ENCODE results near the gene KIF5A. TPM values are rescaled to one million over a fixed set of nuclear protein-coding genes. Genes with fewer than 3 reads are reported as not detected.

KIF5A gene
- total RNA-seq, 4 donors from 2014 or later = 2.1 to 3.2 (median 2.4) TPM

GRCh38 chr12:57613427-57614109, 63.7 kb downstream of the KIF5A start:
- Histone ChIP-seq H3K4me1 (peaks cover 50 to 82% (median 79%) of the 10 kb centered on the region in 4 donors), H3K36me3 (peaks cover 11 to 55% (median 26%) of the 10 kb centered on the region in 4 donors), H3K4me3 (peak overlapping the region in 3 of 4 donors; percentile 9 to 93 (median 92)), H3K9me3 (no peaks in the 10 kb centered on the region), H3K27ac (replicated peaks in 1 of 4) (peak overlapping the region; percentile 95 to 99 (median 96)), H3K27me3 (peaks cover 0 to 17% (median 0%) of the 10 kb centered on the region in 4 donors)
- no peak for DNase-seq (ENCODE audit: extremely low spot score)
- no peak for TF ChIP-seq CTCF (IDR thresholded peaks at IDR 0.05)
- no peak for TF ChIP-seq POLR2AphosphoS5 (IDR thresholded peaks at IDR 0.05)
- TF ChIP-seq POLR2A (IDR thresholded peaks at IDR 0.05; ENCODE audit: low read depth) = no peak
- no peak for TF ChIP-seq EP300 (IDR thresholded peaks at IDR 0.05)
- intact Hi-C loops (cut with DNase I) = no loop called here
- 80% methylated on average over 9 of the region's 10 CpGs for WGBS

GRCh38 chr12:57614178-57614947, 64.5 kb downstream of the KIF5A start:
- 50% methylated on average over 8 of the region's 14 CpGs for WGBS
- Histone ChIP-seq H3K36me3 (peaks cover 9 to 47% (median 24%) of the 10 kb centered on the region in 4 donors), H3K4me1 (peaks cover 49 to 75% (median 72%) of the 10 kb centered on the region in 4 donors), H3K4me3 (peak overlapping the region in 2 of 4 donors; percentile 9 to 28), H3K9me3 (no peaks in the 10 kb centered on the region), H3K27ac (replicated peaks in 1 of 4) (peak overlapping the region; percentile 95 to 99 (median 96)), H3K27me3 (peaks cover 0 to 17% (median 0%) of the 10 kb centered on the region in 4 donors)
- DNase-seq (ENCODE audit: extremely low spot score) = no peak
- intact Hi-C loops (cut with DNase I) = no loop called here
- TF ChIP-seq EP300 (IDR thresholded peaks at IDR 0.05) (no peak), POLR2A (IDR thresholded peaks at IDR 0.05; ENCODE audit: low read depth) (no peak), POLR2AphosphoS5 (IDR thresholded peaks at IDR 0.05) (no peak), CTCF (IDR thresholded peaks at IDR 0.05) (no peak)

DNA sequence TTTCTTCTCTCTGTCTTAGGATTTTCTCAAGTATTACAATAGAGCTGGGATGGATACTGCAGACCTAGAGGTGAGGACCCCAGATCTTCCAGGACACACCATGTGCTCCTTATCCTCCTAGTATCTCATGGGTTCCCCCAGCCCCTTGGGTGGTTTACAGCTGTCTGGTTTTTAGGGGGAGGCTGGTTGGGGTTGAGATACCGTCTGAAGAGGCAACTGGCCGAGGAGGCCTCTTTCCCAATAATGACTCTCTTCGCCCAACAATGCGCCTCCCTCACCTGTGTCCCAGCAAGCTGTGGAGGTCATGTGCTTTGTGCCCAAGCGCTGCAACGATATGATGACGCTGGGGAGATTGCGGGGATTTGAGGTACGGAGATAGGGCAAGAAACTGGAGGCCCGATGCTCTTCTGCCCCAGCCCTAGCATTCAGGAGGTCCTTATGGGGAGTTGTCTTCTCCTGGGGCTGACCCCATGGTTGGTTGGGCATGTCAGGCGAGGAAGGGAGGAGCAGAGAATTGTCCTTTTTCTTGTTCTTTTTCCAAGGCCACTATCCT, 65.2 kb downstream of the KIF5A start:
- Histone ChIP-seq H3K27me3 (peaks cover 0 to 21% (median 0%) of the 10 kb centered on the region in 4 donors), H3K27ac (replicated peaks in 1 of 4) (peak overlapping the region in 3 of 4 donors; percentile 95 to 99 (median 95)), H3K36me3 (peaks cover 9 to 47% (median 24%) of the 10 kb centered on the region in 4 donors), H3K9me3 (no peaks in the 10 kb centered on the region), H3K4me1 (peaks cover 42 to 75% (median 68%) of the 10 kb centered on the region in 4 donors), H3K4me3 (no peak overlapping the region)
- intact Hi-C loops (cut with DNase I) = no loop called here
- DNase-seq (ENCODE audit: extremely low spot score) = no peak
- WGBS = 75% methylated on average over 11 of the region's 11 CpGs
- TF ChIP-seq EP300 (IDR thresholded peaks at IDR 0.05) (no peak), POLR2A (IDR thresholded peaks at IDR 0.05; ENCODE audit: low read depth) (no peak), POLR2AphosphoS5 (IDR thresholded peaks at IDR 0.05) (no peak), CTCF (IDR thresholded peaks at IDR 0.05) (no peak)

DNA sequence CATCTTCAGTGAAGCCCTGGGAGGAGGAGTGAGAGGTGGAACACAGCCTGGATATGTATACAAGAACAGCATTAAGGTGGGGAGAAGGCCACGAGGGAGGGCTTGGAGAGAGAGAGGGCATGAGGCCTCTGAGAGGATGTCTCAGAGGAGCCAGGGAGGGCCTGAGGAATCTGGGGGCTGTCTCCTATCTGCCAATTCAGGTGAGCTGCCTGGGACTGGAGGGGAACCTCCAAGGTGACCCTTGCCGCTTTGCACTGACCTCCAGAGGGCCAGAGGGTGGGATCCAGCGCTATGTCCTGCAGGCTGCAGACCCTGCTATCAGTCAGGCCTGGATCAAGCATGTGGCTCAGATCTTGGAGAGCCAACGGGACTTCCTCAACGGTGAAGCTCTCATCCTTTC, 65.8 kb downstream of the KIF5A start:
- Histone ChIP-seq H3K9me3 (no peaks in the 10 kb centered on the region), H3K36me3 (peaks cover 9 to 47% (median 24%) of the 10 kb centered on the region in 4 donors), H3K4me3 (no peak overlapping the region), H3K4me1 (peaks cover 39 to 75% (median 66%) of the 10 kb centered on the region in 4 donors), H3K27ac (replicated peaks in 1 of 4) (peak overlapping the region in 2 of 4 donors; percentile 40 to 95), H3K27me3 (peaks cover 0 to 27% (median 2%) of the 10 kb centered on the region in 4 donors)
- DNase-seq (ENCODE audit: extremely low spot score) = no peak
- TF ChIP-seq CTCF (IDR thresholded peaks at IDR 0.05) = no peak
- no peak for TF ChIP-seq POLR2AphosphoS5 (IDR thresholded peaks at IDR 0.05)
- TF ChIP-seq POLR2A (IDR thresholded peaks at IDR 0.05; ENCODE audit: low read depth) = no peak
- TF ChIP-seq EP300 (IDR thresholded peaks at IDR 0.05) = no peak
- intact Hi-C loops (cut with DNase I) = no loop called here
- 80% methylated on average over 5 of the region's 5 CpGs for WGBS

Data from esophagus muscularis mucosa (tissue), 4 donors.